GM12878 (cell line): ENCODE data around the gene COL4A3. TPM values are rescaled to one million over a fixed set of nuclear protein-coding genes. Genes with fewer than 3 reads are reported as not detected.

Experiments
- ATAC-seq: fragments of 200-7000 bp; cut with Tn5 transposase; 3 replicates; pipeline ENCODE4 v1.9.1; 2020; ENCODE audit warnings: mild to moderate bottlenecking, moderate library complexity
- BruUV-seq: library from RNA; stranded (reverse); fragments of 400-500 nt; replicated peaks from 2 replicates; lab custom pipeline; 2021; lab: Mats Ljungman, UMichigan
- CTCF ChIA-PET: fragments of 300-600 bp; sonication (Branson Sonifier 250); formaldehyde crosslinking; extraction: SDS; loops from one replicate; lab custom pipeline; 2021; ENCODE audit warnings: inconsistent platforms; lab: Yijun Ruan, JAX
- POLR2A ChIA-PET: fragments of 350-600 bp; formaldehyde crosslinking; extraction: SDS; loops from one replicate; lab custom pipeline; 2021; ENCODE audit warnings: inconsistent platforms; lab: Charles Lee
- RAD21 ChIA-PET: fragments of 300-600 bp; sonication (Branson Sonifier 250); formaldehyde crosslinking; loops from one replicate; lab custom pipeline; 2023; ENCODE audit warnings: antibody characterized with exemption; ENCODE audit not compliant: unreplicated experiment; lab: Charles Lee
- SMC1A ChIA-PET: fragments of 300-600 bp; sonication (Branson Sonifier 250); formaldehyde crosslinking; loops from one replicate; lab custom pipeline; 2023; ENCODE audit not compliant: unreplicated experiment, uncharacterized antibody; lab: Charles Lee
- DNase-seq: peaks from one replicate; pipeline ENCODE4 v3.0.0-alpha.2; 2011; ENCODE audit warnings: low read depth, low spot score
- FAIRE-seq: peaks from 3 replicates; lab custom pipeline; 2011; peaks lifted over from hg19 to GRCh38; lab: Jason Lieb, UNC
- H2AFZ ChIP-seq: 2 replicates; pipeline ENCODE4 v1.6.0; 2011; ENCODE audit warnings: low read depth, low read length, control low read depth; ENCODE audit not compliant: control insufficient read depth
- H3K27ac ChIP-seq: 2 replicates; pipeline ENCODE4 v1.5.1; 2011; ENCODE audit warnings: control low read depth; ENCODE audit not compliant: control insufficient read depth, insufficient read depth
- H3K27me3 ChIP-seq, 2 experiments: replicated peaks in 1 of 2; 2 replicates each; pipeline versions ENCODE4 v1.6.0 to v1.6.1; 2011; ENCODE audit warnings: low read length in 1 of 2; ENCODE audit not compliant: control insufficient read depth in 2 of 2, insufficient read depth in 2 of 2
- H3K36me3 ChIP-seq, 2 experiments: 2 replicates each; pipeline ENCODE4 v1.5.1; 2011; ENCODE audit warnings: low read length in 1 of 2; ENCODE audit not compliant: control insufficient read depth in 2 of 2, insufficient read depth in 2 of 2
- H3K4me1 ChIP-seq: 2 replicates; pipeline ENCODE4 v1.6.1; 2011; ENCODE audit warnings: mild to moderate bottlenecking, low read length, moderate library complexity, mixed read lengths; ENCODE audit not compliant: control insufficient read depth, insufficient read depth
- H3K4me2 ChIP-seq: 2 replicates; pipeline ENCODE4 v1.6.0; 2011; ENCODE audit warnings: control low read depth; ENCODE audit not compliant: control insufficient read depth, insufficient read depth
- H3K4me3 ChIP-seq: fragments of 200-600 bp; sonication (generic); 2 replicates; pipeline ENCODE4 v1.5.1; 2016
- H3K79me2 ChIP-seq: 2 replicates; pipeline ENCODE4 v1.6.0; 2011; ENCODE audit warnings: low read length; ENCODE audit not compliant: control insufficient read depth, insufficient read depth
- H3K9ac ChIP-seq: 2 replicates; pipeline ENCODE4 v1.8.0; 2011; ENCODE audit warnings: low read length, control low read depth, mixed read lengths; ENCODE audit not compliant: control insufficient read depth, insufficient read depth
- H3K9me3 ChIP-seq: replicated peaks from 3 replicates; pipeline ENCODE4 v1.5.1; 2011; ENCODE audit warnings: mild to moderate bottlenecking, low read length; ENCODE audit not compliant: control insufficient read depth, insufficient read depth
- H4K20me1 ChIP-seq: 2 replicates; pipeline ENCODE4 v1.6.0; 2011; ENCODE audit not compliant: control insufficient read depth, insufficient read depth
- BHLHE40 ChIP-seq, 2 experiments: fragments of 450-650 bp in 1 of 2; IDR thresholded peaks; 2 replicates each; pipeline ENCODE4 v1.6.1; 2011 to 2017; ENCODE audit warnings: low read depth in 2 of 2, borderline replicate concordance in 1 of 2, improper control_type of control experiment in 1 of 2, low read length in 1 of 2, mild to moderate bottlenecking in 1 of 2
- CREB1 ChIP-seq: IDR thresholded peaks from 2 replicates; pipeline ENCODE4 v1.6.1; 2012; ENCODE audit warnings: low read depth, mild to moderate bottlenecking, inconsistent platforms
- CUX1 ChIP-seq: IDR thresholded peaks from 2 replicates; pipeline ENCODE4 v1.6.1; 2012; ENCODE audit warnings: improper control_type of control experiment, low read depth, low read length; ENCODE audit not compliant: insufficient replicate concordance
- EGR1 ChIP-seq, 2 experiments: IDR thresholded peaks; 1 replicate in 1 of 2; 2 replicates in 1 of 2; pipeline ENCODE4 v1.6.1; 2011 to 2012; ENCODE audit warnings: low read depth in 2 of 2, low read length in 2 of 2, borderline replicate concordance in 1 of 2, mild to moderate bottlenecking in 1 of 2, moderate library complexity in 1 of 2
- EZH2 ChIP-seq: IDR thresholded peaks from 2 replicates; pipeline ENCODE4 v1.6.1; 2012; ENCODE audit warnings: low read depth, mild to moderate bottlenecking, control low read depth, inconsistent platforms, low read length, borderline replicate concordance; ENCODE audit not compliant: control insufficient read depth
- FOS ChIP-seq: IDR thresholded peaks from 3 replicates; pipeline ENCODE4 v1.6.1; 2011; ENCODE audit warnings: borderline replicate concordance; ENCODE audit not compliant: insufficient read length; ENCODE audit errors: extremely low read depth
- FOXM1 ChIP-seq: IDR thresholded peaks from 2 replicates; pipeline ENCODE4 v1.6.1; 2012; ENCODE audit warnings: low read depth, mild to moderate bottlenecking, inconsistent platforms, low read length, moderate library complexity
- HDAC6 ChIP-seq: fragments of 200-600 bp; sonication (generic); IDR thresholded peaks from one replicate; pipeline ENCODE4 v1.8.0; 2017; ENCODE audit warnings: antibody characterized with exemption; ENCODE audit not compliant: unreplicated experiment
- NBN ChIP-seq: fragments of 450-650 bp; IDR thresholded peaks from 2 replicates; pipeline ENCODE4 v1.6.1; 2016
- NFIC ChIP-seq: IDR thresholded peaks from 2 replicates; pipeline ENCODE4 v1.6.1; 2012; ENCODE audit warnings: low read depth, mild to moderate bottlenecking, inconsistent platforms, low read length, moderate library complexity
- PAX5 ChIP-seq: IDR thresholded peaks from 2 replicates; pipeline ENCODE4 v1.6.1; 2011; ENCODE audit warnings: low read depth, low read length, borderline replicate concordance
- PRDM15 ChIP-seq: fragments of 450-650 bp; formaldehyde crosslinking; IDR thresholded peaks from 2 replicates; pipeline ENCODE4 v1.4.0; 2020; ENCODE audit warnings: mild to moderate bottlenecking, moderate library complexity
- RAD21 ChIP-seq: IDR thresholded peaks from 2 replicates; pipeline ENCODE4 v1.6.1; 2011; ENCODE audit warnings: mild to moderate bottlenecking, low read depth, low read length, moderate library complexity; ENCODE audit not compliant: insufficient read depth
- SUZ12 ChIP-seq: fragments of 200-600 bp; sonication (generic); IDR thresholded peaks from one replicate; pipeline ENCODE4 v1.6.1; 2018; ENCODE audit warnings: antibody characterized with exemption, mild to moderate bottlenecking; ENCODE audit not compliant: unreplicated experiment
- ZNF217 ChIP-seq: fragments of 450-650 bp; IDR thresholded peaks from 2 replicates; pipeline ENCODE4 v1.6.1; 2017; ENCODE audit warnings: antibody characterized with exemption, mild to moderate bottlenecking
- WGBS: methylation state at CpG from one replicate; pipeline ENCODE4 v1.1.6; 2016; ENCODE audit warnings: low lambda C conversion rate; ENCODE audit not compliant: insufficient replicate concordance, insufficient coverage; ENCODE audit errors: missing lambda C conversion rate; 5-methylcytosine and 5-hydroxymethylcytosine counted together
- in situ Hi-C: fragments of 300-500 bp; cut with MboI; formaldehyde crosslinking; loops from 9 replicates; pipeline ENCODE4 v1.14.3; 2018; ENCODE audit warnings: mixed read lengths
- intact Hi-C: fragments of 100-400 bp; cut with micrococcal nuclease; formaldehyde crosslinking; loops from one replicate; pipeline ENCODE4 v1.14.2; 2022; ENCODE audit not compliant: unreplicated experiment
- polyA plus RNA-seq, 11 experiments: library from polyadenylated mRNA; depleted of rRNA in 4 of 11; unstranded in 6 of 11; stranded (reverse) in 5 of 11; fragments of >200 nt; fragmentation: Nextera tagmentation in 4 of 11; fragmentation: Illumina TruSeq in 1 of 11; extraction: Ambion mirVana in 4 of 11; extraction: Trizol in 1 of 11; gene quantifications; 1 replicate in 1 of 11; 2 replicates in 10 of 11; pipeline versions ENCODE4 v1.2.1 to v1.2.3, GENCODE V29; 2011 to 2016; ENCODE audit warnings: inconsistent platforms in 2 of 11, missing spikeins in 2 of 11, low read depth in 1 of 11
- total RNA-seq, 4 experiments: library from RNA; depleted of rRNA in 3 of 4; stranded (reverse); fragments of >200 nt in 3 of 4; fragmentation: Illumina TruSeq in 1 of 4; extraction: Trizol in 1 of 4; gene quantifications; 2 replicates each; pipeline versions ENCODE4 v1.2.1 to v1.2.3, GENCODE V29; 2013 to 2021

The COL4A3 gene
- total and polyA plus RNA-seq, 10 of the 15 experiments (the other 5 are each of a cell fraction or from before 2014, with no cell fraction given), result 0.34 to 10.5 (median 3.8) TPM

GRCh38 chr2:227256605-227257004, 92.2 kb downstream of the COL4A3 start (continued):
- no peak for TF ChIP-seq PRDM15
- no peak for TF ChIP-seq NFIC

- Histone ChIP-seq H3K27me3 (no peaks in the 10 kb centered on the region), H3K9me3 (no peaks in the 10 kb centered on the region), H3K4me1 (no peaks in the 10 kb centered on the region), H3K9ac (no peak overlapping the region), H3K4me3 (no peak overlapping the region), H2AFZ (no peak overlapping the region), H3K36me3 (no peaks in the 10 kb centered on the region), H3K4me2 (no peak overlapping the region), H4K20me1 (no peaks in the 10 kb centered on the region), H3K79me2 (no peaks in the 10 kb centered on the region), H3K27ac (no peak overlapping the region)
- intact Hi-C loops, result no loop called here
- CTCF ChIA-PET, result no interaction called here
- WGBS, result 95% methylated on average over 5 of the region's 5 CpGs
- in situ Hi-C loops, result no loop called here
- TF ChIP-seq SUZ12, result no peak
- no peak for TF ChIP-seq FOXM1
- no peak for TF ChIP-seq FOS
- TF ChIP-seq NBN, result no peak
- TF ChIP-seq CUX1, result no peak
- no peak for TF ChIP-seq ZNF217
- TF ChIP-seq BHLHE40 (IDR thresholded peaks at IDR 0.05; ENCODE audit: borderline replicate concordance in 1 of 2, low read depth in 2 of 2, low read length in 1 of 2), result no peak
- TF ChIP-seq PAX5, result no peak
- no peak for TF ChIP-seq RAD21
- no peak for TF ChIP-seq EZH2
- no peak for TF ChIP-seq HDAC6
- TF ChIP-seq CREB1, result no peak
- no peak for TF ChIP-seq EGR1 (IDR thresholded peaks at IDR 0.05; ENCODE audit: borderline replicate concordance in 1 of 2, low read depth in 2 of 2, low read length in 2 of 2)
- DNase-seq (no peak), ATAC-seq (no peak), FAIRE-seq (no peak)
- POLR2A ChIA-PET, result no interaction called here
- no TSS peak for BruUV-seq
- RAD21 ChIA-PET, result no interaction called here
- SMC1A ChIA-PET, result interaction anchor here (0.6 kb wide), 1 partner anchor 1758 kb away, joined by 3 read pairs; no protein-coding TSS in a partner anchor
These were observed 93.4 kb downstream of the COL4A3 start for GRCh38 chr2:227257820-227258219.
